Posterior cingulate gyrus (tissue), 11 donors: ENCODE data around the gene UBR2.
"Not testable (repeated sequence)": the region's sequence is repeated elsewhere in the genome, so short reads cannot be mapped to it uniquely, and the experiment has no call there.

ENCODE experiments used
- DNase-seq, 10 donors: peaks; one replicate each; pipeline versions ENCODE4 v3.0.0 to v3.0.0-alpha.2; 2020 to 2021; ENCODE audit warnings: mixed read lengths in 3 of 10
- intact Hi-C: fragments of 100-400 bp; cut with DNase I; formaldehyde crosslinking; loops from one replicate; pipeline ENCODE4 v1.15.1; 2023

Gene UBR2

GRCh38 chr6:42679358-42679757 is 115.5 kb downstream of the UBR2 start:
- intact Hi-C loops = no loop called here
- DNase-seq = no peak

- no peak for DNase-seq
- intact Hi-C loops = no loop called here
Measured at GRCh38 chr6:42688281-42688680, 124.5 kb downstream of the UBR2 start.

GRCh38 chr6:42689371-42689770 is 125.5 kb downstream of the UBR2 start:
- intact Hi-C loops = no loop called here
- DNase-seq = no peak

- DNase-seq = no peak
- intact Hi-C loops = no loop called here
Measured at GRCh38 chr6:42690151-42690702, 126.4 kb downstream of the UBR2 start.

- intact Hi-C loops = no loop called here
- DNase-seq = no peak
Measured at GRCh38 chr6:42690872-42691271, 127.0 kb downstream of the UBR2 start.

- intact Hi-C loops = no loop called here
- peak in 4 of 10 donors; percentile 26 to 76 (median 64) for DNase-seq
Measured at GRCh38 chr6:42692137-42692911, 128.5 kb downstream of the UBR2 start.

GRCh38 chr6:42693725-42694323 is 130.0 kb downstream of the UBR2 start:
- no peak for DNase-seq
- intact Hi-C loops = no loop called here

GRCh38 chr6:42694586-42694985 is 130.8 kb downstream of the UBR2 start:
- intact Hi-C loops = no loop called here
- DNase-seq = no peak

GRCh38 chr6:42696526-42697267 is 132.9 kb downstream of the UBR2 start:
- intact Hi-C loops = no loop called here
- no peak for DNase-seq

- intact Hi-C loops = no loop called here
- no peak for DNase-seq
Measured at GRCh38 chr6:42697268-42697655, 133.4 kb downstream of the UBR2 start.

GRCh38 chr6:42698217-42698616 is 134.4 kb downstream of the UBR2 start:
- no peak for DNase-seq
- intact Hi-C loops = no loop called here

GRCh38 chr6:42702200-42702599 is 138.4 kb downstream of the UBR2 start:
- no peak for DNase-seq
- intact Hi-C loops = no loop called here

GRCh38 chr6:42702786-42703185 is 139.0 kb downstream of the UBR2 start:
- DNase-seq, intact Hi-C loops: not testable (repeated sequence)

- intact Hi-C loops = no loop called here
- DNase-seq = peak in 5 of 10 donors; percentile 14 to 71 (median 38)
Measured at GRCh38 chr6:42704251-42704936, 140.6 kb downstream of the UBR2 start.

- intact Hi-C loops = no loop called here
- DNase-seq = no peak
Measured at GRCh38 chr6:42704937-42705374, 141.1 kb downstream of the UBR2 start.

- intact Hi-C loops = no loop called here
- peak in 1 of 10 donors; percentile 56 for DNase-seq
Measured at GRCh38 chr6:42707595-42707994, 143.8 kb downstream of the UBR2 start.

GRCh38 chr6:42708096-42708495 is 144.3 kb downstream of the UBR2 start:
- intact Hi-C loops = no loop called here
- no peak for DNase-seq

- intact Hi-C loops = no loop called here
- peak in 1 of 10 donors; percentile 43 for DNase-seq
Measured at GRCh38 chr6:42709871-42710270, 146.0 kb downstream of the UBR2 start.

GRCh38 chr6:42710316-42710715 is 146.5 kb downstream of the UBR2 start:
- intact Hi-C loops = no loop called here

GRCh38 chr6:42711930-42712329 is 148.1 kb downstream of the UBR2 start:
- intact Hi-C loops = no loop called here
- no peak for DNase-seq

More at GRCh38 chr6:42710316-42710715, 146.5 kb downstream of the UBR2 start:
- DNase-seq = peak in 1 of 10 donors; percentile 85
